Endothelial cell of umbilical vein (primary cell): ENCODE results near the gene WARS2. TPM values are rescaled to one million over a fixed set of nuclear protein-coding genes. Genes with fewer than 3 reads are reported as not detected.
"Not testable (repeated sequence)": the region's sequence is repeated elsewhere in the genome, so short reads cannot be mapped to it uniquely, and the experiment has no call there.

Experiments
- BruUV-seq: library from RNA; stranded (reverse); fragments of 400-500 nt; replicated peaks from 2 replicates; lab custom pipeline; 2021; lab: Mats Ljungman, UMichigan
- CTCF ChIA-PET: fragments of 300-600, 350-600 bp; sonication (Branson Sonifier 250); formaldehyde crosslinking; loops from one replicate; lab custom pipeline; 2021; ENCODE audit warnings: antibody characterized with exemption, inconsistent platforms; lab: Charles Lee
- POLR2A ChIA-PET: fragments of 300-600, 350-600 bp; sonication (Branson Sonifier 250); formaldehyde crosslinking; loops from one replicate; lab custom pipeline; 2021; ENCODE audit warnings: antibody characterized with exemption, inconsistent platforms; lab: Charles Lee
- DNase-seq: peaks from one replicate; pipeline ENCODE4 v3.0.0-alpha.2; 2011; ENCODE audit warnings: low read depth, low spot score
- FAIRE-seq: peaks from 2 replicates; lab custom pipeline; 2011; peaks lifted over from hg19 to GRCh38; lab: Jason Lieb, UNC
- H2AFZ ChIP-seq: 2 replicates; pipeline ENCODE4 v1.6.0; 2012; ENCODE audit warnings: low read depth, low read length, control low read depth, inconsistent platforms
- H3K27ac ChIP-seq: 2 replicates; pipeline ENCODE4 v1.5.1; 2011; ENCODE audit warnings: low read depth, mild to moderate bottlenecking, control low read depth, low read length, moderate library complexity; ENCODE audit not compliant: insufficient read depth
- H3K27me3 ChIP-seq, 2 experiments: 2 replicates each; pipeline versions ENCODE4 v1.6.0 to v1.6.1; 2011; ENCODE audit warnings: low read length in 2 of 2, mixed read lengths in 1 of 2; ENCODE audit not compliant: control insufficient read depth in 2 of 2, insufficient read depth in 2 of 2
- H3K36me3 ChIP-seq, 2 experiments: 2 replicates in 1 of 2; 3 replicates in 1 of 2; pipeline ENCODE4 v1.5.1; 2011; ENCODE audit warnings: low read length in 2 of 2, mild to moderate bottlenecking in 1 of 2, moderate library complexity in 1 of 2; ENCODE audit not compliant: control insufficient read depth in 2 of 2, insufficient read depth in 2 of 2; ENCODE audit errors: extremely low read depth in 1 of 2
- H3K4me1 ChIP-seq: 3 replicates; pipeline ENCODE4 v1.5.1; 2011; ENCODE audit warnings: mild to moderate bottlenecking, low read length; ENCODE audit not compliant: control insufficient read depth, insufficient read depth; ENCODE audit errors: extremely low read depth
- H3K4me2 ChIP-seq: 2 replicates; pipeline ENCODE4 v1.6.1; 2011; ENCODE audit warnings: low read length, control low read depth, mixed read lengths; ENCODE audit not compliant: insufficient read depth
- H3K4me3 ChIP-seq, 3 experiments: fragments of 200-600 bp in 1 of 3; sonication (generic), shearing (Covaris generic) in 1 of 3; replicated peaks in 1 of 3; 2 replicates each; pipeline ENCODE4 v1.5.1; 2011 to 2016; ENCODE audit warnings: control low read depth in 3 of 3, low read length in 3 of 3, mild to moderate bottlenecking in 2 of 3, inconsistent platforms in 1 of 3, low read depth in 1 of 3, moderate library complexity in 1 of 3; ENCODE audit not compliant: insufficient read depth in 1 of 3
- H3K79me2 ChIP-seq: 2 replicates; pipeline ENCODE4 v1.6.0; 2012; ENCODE audit warnings: low read length, inconsistent platforms; ENCODE audit not compliant: control insufficient read depth, insufficient read depth
- H3K9ac ChIP-seq: replicated peaks from 2 replicates; pipeline ENCODE3; 2011; ENCODE audit warnings: low read length, control low read depth; ENCODE audit not compliant: insufficient read depth; ENCODE audit errors: extremely low read depth
- H3K9me1 ChIP-seq: replicated peaks from 3 replicates; pipeline ENCODE4 v1.6.0; 2011; ENCODE audit warnings: mild to moderate bottlenecking, low read length; ENCODE audit not compliant: control insufficient read depth, insufficient read depth; ENCODE audit errors: extremely low read depth
- H3K9me3 ChIP-seq: replicated peaks from 2 replicates; pipeline ENCODE4 v1.5.1; 2012; ENCODE audit warnings: low read length, inconsistent platforms; ENCODE audit not compliant: control insufficient read depth, insufficient read depth
- H4K20me1 ChIP-seq: replicated peaks from 2 replicates; pipeline ENCODE3; 2011; ENCODE audit warnings: mild to moderate bottlenecking, low read length; ENCODE audit not compliant: control insufficient read depth, insufficient read depth; ENCODE audit errors: extremely low read depth
- EZH2 ChIP-seq: IDR thresholded peaks from 2 replicates; pipeline ENCODE4 v1.6.1; 2012; ENCODE audit warnings: borderline replicate concordance, low read depth, mild to moderate bottlenecking, moderate library complexity, low read length, inconsistent platforms; ENCODE audit not compliant: severe bottlenecking
- FOS ChIP-seq: IDR thresholded peaks from 2 replicates; pipeline ENCODE4 v1.6.1; 2011; ENCODE audit warnings: mild to moderate bottlenecking, low read length, moderate library complexity, borderline replicate concordance; ENCODE audit not compliant: insufficient read depth
- GATA2 ChIP-seq: IDR thresholded peaks from 2 replicates; pipeline ENCODE4 v1.7.0; 2011; ENCODE audit warnings: low read depth, mild to moderate bottlenecking, moderate library complexity, mixed read lengths, low read length; ENCODE audit not compliant: insufficient read length, insufficient read depth
- JUN ChIP-seq: IDR thresholded peaks from 2 replicates; pipeline ENCODE4 v1.6.1; 2011; ENCODE audit warnings: borderline replicate concordance, low read depth; ENCODE audit not compliant: insufficient read length, insufficient read depth
- MYC ChIP-seq: IDR thresholded peaks from one replicate; pipeline ENCODE4 v1.6.1; 2011; ENCODE audit warnings: mild to moderate bottlenecking, low read depth, low read length
- POLR2A ChIP-seq: IDR thresholded peaks from 2 replicates; pipeline ENCODE4 v1.6.1; 2012; ENCODE audit warnings: low read depth, mild to moderate bottlenecking, control low read depth, low read length
- POLR2AphosphoS5 ChIP-seq: IDR thresholded peaks from 2 replicates; pipeline ENCODE4 v1.6.1; 2012; ENCODE audit warnings: low read depth, mild to moderate bottlenecking, control low read depth, low read length, moderate library complexity; ENCODE audit not compliant: insufficient read depth
- dilution Hi-C: fragments of 300-500 bp; cut with MboI; formaldehyde crosslinking; loops from one replicate; pipeline ENCODE4 v1.15.0; 2019; ENCODE audit warnings: low sequenced_read_pairs; ENCODE audit not compliant: extremely low pct_ligation_motif_present
- intact Hi-C: fragments of 100-400 bp; cut with micrococcal nuclease; formaldehyde crosslinking; loops from one replicate; pipeline ENCODE4 v1.10.0; 2022
- polyA plus RNA-seq, 4 experiments: library from polyadenylated mRNA; depleted of rRNA in 3 of 4; stranded (reverse) in 3 of 4; unstranded in 1 of 4; fragments of >200 nt; gene quantifications; 2 replicates each; pipeline versions ENCODE4 v1.2.1 to v1.2.3, GENCODE V29; 2011 to 2012; ENCODE audit warnings: missing spikeins in 1 of 4
- total RNA-seq: library from RNA; stranded (reverse); gene quantifications from 2 replicates; pipeline ENCODE4 v1.2.3, GENCODE V29; 2021
- TF ChIP-seq, protein P1 (sequence below): IDR thresholded peaks from 2 replicates; pipeline ENCODE4 v1.6.1; 2011; ENCODE audit not compliant: insufficient read depth, insufficient read length
- TF ChIP-seq, protein P2 (sequence below), 2 donors: IDR thresholded peaks; 1 replicate in 1 of 2; 2 replicates in 1 of 2; pipeline ENCODE4 v1.5.1; 2011; ENCODE audit warnings: low read length in 2 of 2, mild to moderate bottlenecking in 2 of 2, moderate library complexity in 2 of 2, control low read depth in 1 of 2, inconsistent platforms in 1 of 2, low read depth in 1 of 2; ENCODE audit not compliant: insufficient read depth in 1 of 2; ENCODE audit errors: extremely low read depth in 1 of 2

Gene WARS2
- total and polyA plus RNA-seq, 2 donors (not counting 3 experiments of a cell fraction or from before 2014, with no cell fraction given), result 5.9 to 11.8 TPM

DNA sequence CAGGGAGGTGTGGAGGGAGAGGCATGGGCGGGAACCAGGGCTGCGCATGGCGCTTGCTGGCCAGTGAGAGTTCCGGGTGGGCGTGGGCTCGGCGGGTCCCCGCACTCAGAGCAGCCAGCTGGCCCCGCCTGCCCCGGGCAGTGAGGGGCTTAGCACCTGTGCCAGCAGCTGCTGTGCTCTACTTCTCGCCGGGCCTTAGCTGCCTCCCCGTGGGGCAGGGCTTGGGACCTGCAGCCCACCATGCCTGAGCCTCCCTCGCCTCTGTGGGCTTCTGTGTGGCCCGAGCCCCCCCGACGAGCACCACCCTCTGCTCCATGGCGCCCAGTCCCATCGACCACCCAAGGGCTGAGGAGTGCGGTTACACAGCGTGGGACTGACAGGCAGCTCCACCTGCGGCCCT, 38.6 kb upstream of the WARS2 start:
- Histone ChIP-seq H3K4me1 (no peaks in the 10 kb centered on the region), H3K9me1 (no peaks in the 10 kb centered on the region), H3K27me3 (no peaks in the 10 kb centered on the region), H3K27ac (no peak overlapping the region), H3K79me2 (no peaks in the 10 kb centered on the region), H3K4me3 (no peak overlapping the region), H3K9ac (no peak overlapping the region), H3K9me3 (no peaks in the 10 kb centered on the region), H2AFZ (no peak overlapping the region), H4K20me1 (no peaks in the 10 kb centered on the region), H3K36me3 (no peaks in the 10 kb centered on the region), H3K4me2 (no peak overlapping the region)
- no peak for FAIRE-seq
- TF ChIP-seq EZH2 (no peak), POLR2A (no peak), JUN (no peak), MYC (no peak), FOS (no peak), POLR2AphosphoS5 (no peak), GATA2 (no peak)
- TF ChIP-seq, protein P1, sequence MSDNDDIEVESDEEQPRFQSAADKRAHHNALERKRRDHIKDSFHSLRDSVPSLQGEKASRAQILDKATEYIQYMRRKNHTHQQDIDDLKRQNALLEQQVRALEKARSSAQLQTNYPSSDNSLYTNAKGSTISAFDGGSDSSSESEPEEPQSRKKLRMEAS, result no peak
- TF ChIP-seq, protein P2, sequence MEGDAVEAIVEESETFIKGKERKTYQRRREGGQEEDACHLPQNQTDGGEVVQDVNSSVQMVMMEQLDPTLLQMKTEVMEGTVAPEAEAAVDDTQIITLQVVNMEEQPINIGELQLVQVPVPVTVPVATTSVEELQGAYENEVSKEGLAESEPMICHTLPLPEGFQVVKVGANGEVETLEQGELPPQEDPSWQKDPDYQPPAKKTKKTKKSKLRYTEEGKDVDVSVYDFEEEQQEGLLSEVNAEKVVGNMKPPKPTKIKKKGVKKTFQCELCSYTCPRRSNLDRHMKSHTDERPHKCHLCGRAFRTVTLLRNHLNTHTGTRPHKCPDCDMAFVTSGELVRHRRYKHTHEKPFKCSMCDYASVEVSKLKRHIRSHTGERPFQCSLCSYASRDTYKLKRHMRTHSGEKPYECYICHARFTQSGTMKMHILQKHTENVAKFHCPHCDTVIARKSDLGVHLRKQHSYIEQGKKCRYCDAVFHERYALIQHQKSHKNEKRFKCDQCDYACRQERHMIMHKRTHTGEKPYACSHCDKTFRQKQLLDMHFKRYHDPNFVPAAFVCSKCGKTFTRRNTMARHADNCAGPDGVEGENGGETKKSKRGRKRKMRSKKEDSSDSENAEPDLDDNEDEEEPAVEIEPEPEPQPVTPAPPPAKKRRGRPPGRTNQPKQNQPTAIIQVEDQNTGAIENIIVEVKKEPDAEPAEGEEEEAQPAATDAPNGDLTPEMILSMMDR (IDR thresholded peaks at IDR 0.05; ENCODE audit: extremely low read depth in 1 of 2, insufficient read depth in 1 of 2, low read depth in 1 of 2, low read length in 2 of 2), result no peak
- intact Hi-C loops, result no loop called here
- DNase-seq, result no peak
- dilution Hi-C loops, result no loop called here
- CTCF ChIA-PET, result no interaction called here
- POLR2A ChIA-PET, result no interaction called here
- BruUV-seq, result no TSS peak

DNA sequence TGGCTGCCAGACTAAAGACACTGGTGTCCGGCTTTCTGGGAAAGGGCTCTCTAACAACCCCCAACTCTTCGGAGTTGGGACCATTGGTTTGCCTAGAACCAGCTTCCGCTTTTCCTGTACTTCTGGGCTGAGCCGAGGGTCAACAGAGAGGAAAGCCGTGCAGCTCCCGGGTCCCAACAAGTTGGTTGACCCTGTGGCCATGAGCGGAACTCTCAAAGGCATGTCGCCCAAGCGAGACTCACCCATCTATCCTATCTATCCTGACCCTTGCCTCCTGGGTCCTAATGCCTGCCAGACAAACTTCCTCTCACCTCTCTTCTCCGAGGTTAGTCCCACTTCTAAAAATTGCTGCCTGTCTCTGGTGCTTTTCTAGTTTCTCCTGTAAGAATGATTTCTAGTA, 32.5 kb upstream of the WARS2 start:
- H3K9me1 ChIP-seq, dilution Hi-C loops, H3K27me3 ChIP-seq, H3K9me3 ChIP-seq, H3K4me2 ChIP-seq, POLR2A ChIA-PET, BruUV-seq, CTCF ChIA-PET, H4K20me1 ChIP-seq, intact Hi-C loops, H3K36me3 ChIP-seq, H3K4me1 ChIP-seq, H3K79me2 ChIP-seq, H2AFZ ChIP-seq, H3K9ac ChIP-seq, FAIRE-seq, H3K4me3 ChIP-seq, DNase-seq, H3K27ac ChIP-seq: not testable (repeated sequence)

GRCh38 chr1:119171381-119172010, 31.0 kb upstream of the WARS2 start:
- H3K9me1 ChIP-seq, H3K36me3 ChIP-seq, H3K27ac ChIP-seq, FAIRE-seq, CTCF ChIA-PET, H3K79me2 ChIP-seq, POLR2A ChIA-PET, H2AFZ ChIP-seq, dilution Hi-C loops, H3K4me2 ChIP-seq, DNase-seq, BruUV-seq, H3K9ac ChIP-seq, H3K9me3 ChIP-seq, H4K20me1 ChIP-seq, intact Hi-C loops, H3K27me3 ChIP-seq, H3K4me1 ChIP-seq, H3K4me3 ChIP-seq: not testable (repeated sequence)
